Activated T-cell treated with anti-CD3 and anti-CD28 coated beads for 24 hours (primary cell): ENCODE results near the gene SASH1.

Experiments used
- DNase-seq: peaks from one replicate; pipeline ENCODE4 v3.0.0-alpha.2; 2020; ENCODE audit warnings: low read depth

Gene SASH1

DNA sequence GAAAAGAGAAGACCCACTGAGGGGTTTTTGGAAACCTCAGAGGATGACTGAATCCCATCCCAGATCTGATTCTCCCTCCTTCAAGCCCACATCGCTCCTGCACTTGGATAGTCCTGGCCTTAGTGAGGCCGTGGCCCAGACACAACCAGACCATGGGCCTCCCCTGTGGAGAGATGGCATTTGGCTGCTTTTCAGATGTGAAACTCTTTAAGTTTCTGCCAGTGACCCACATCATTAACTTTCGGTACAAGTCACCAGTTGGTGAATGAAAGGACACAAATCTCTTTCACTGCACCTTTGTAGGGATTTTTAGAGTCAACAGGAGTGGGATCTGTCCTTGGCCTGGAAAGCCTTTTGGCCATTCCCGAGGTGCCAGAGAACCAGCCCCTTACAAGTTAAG is 116.6 kb downstream of the SASH1 start:
- no peak for DNase-seq

DNA sequence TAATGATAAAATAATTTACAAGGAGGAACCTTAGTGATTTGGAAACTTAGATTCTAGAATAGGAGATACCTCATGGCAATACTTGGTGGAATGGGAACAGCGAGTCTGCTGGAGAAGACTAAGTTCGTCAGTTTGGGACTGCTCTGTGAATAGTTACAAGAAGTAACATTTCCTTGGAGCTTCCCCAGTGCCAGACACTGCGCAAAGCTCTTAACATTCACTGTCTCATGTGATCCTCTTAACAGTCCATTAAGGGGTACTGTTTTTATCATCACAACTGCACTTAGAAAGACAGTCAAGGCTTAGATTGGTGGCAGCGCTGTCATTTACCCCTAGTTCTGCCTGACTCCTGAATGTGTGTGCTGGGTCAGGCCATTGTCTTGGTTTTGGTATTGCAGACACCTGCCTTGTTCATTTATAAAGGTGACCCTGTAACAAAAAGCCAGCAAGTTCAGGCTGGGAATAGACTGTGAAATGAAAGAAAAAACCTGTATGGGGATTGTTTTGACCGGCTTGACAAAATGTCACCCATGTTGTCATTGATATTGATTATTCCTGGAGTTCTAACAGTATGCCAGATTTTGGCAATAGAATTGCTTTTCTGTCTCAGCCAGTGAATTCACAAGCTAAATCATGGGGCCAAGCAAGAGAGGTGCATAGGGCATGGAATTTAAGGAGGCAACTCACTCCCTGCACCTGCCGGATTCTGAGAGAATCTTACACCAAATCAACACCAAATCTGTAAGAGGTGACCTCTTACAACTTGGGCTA is 118.4 kb downstream of the SASH1 start:
- no peak for DNase-seq

DNA sequence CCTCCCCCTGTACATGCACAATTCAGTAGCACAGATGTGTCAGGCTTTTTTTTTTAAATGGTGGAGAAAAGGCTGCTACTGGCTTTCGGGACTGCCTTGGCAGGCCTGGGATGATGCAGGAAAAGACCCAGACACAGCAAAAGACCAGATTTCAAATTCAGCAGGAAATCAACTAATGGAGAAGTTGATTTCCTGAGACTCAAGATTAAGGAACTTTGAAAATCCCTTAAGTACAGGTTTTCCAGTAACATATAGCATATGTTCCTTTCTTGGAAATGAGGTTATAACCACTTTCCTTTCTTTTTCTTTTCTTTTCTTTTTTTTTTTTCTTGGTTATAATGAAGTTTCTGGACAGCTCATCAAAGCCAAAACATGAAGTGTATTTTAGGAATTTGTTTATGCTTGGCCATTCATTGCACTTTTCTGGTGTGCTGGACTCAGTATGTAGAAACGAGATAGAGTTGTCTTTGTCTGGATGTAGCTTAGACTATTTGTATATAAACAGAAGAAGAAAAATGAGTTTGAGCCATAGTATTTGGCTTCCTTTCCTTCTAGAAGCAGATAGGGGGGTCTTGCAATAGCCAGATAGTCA is 119.4 kb downstream of the SASH1 start:
- no peak for DNase-seq

DNA sequence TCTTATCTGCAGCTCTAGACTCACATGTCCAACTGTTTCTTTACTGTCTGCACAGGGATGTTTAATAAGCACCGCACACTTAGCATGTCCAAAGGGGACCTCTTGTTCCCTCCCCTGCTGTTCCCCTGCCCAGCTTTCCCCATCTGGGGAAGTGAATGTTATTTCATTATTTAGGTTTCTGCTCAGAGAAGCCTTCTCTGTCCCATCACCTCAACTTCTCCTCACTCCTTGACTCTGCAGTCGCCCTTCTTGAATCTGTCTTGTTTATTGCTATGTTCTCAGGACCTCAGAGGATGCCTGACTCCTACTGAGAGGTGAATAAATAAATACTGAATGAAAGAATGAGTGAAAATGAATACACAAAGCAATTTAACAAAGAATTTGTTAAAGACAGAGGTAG is 121.0 kb downstream of the SASH1 start:
- DNase-seq: no peak

DNA sequence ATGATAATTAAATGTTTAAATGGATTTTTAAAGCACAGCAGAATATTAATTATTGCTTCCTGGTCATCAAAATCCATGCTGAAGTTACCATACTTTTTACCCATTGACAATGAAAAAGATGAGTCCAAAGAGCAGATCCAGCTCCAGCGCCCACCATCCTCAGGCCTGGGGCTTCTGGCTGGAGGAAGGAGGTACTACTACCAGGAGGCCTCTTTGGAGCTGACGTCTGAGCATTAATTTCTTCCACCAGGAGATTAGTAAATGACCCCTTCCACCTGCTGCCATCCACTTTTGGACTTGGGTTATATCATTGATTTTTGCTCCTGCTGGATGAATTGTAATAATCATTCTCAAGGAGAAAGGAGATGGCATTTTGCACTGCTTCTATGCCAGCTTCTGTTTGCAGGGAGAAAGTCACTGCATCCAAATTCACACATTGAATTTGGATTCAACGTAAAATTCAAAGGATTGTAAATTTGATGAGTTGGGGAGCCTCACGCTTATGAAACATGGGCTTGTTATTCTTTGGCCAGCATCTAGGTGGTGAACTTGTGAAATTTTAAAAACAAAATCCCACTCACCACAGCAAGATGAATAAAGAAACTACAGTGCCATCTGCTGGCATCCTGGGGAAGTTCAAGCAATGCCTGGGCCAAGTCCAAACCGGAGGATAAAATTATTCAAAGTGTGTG is 121.8 kb downstream of the SASH1 start:
- peak; percentile 30 for DNase-seq

DNA sequence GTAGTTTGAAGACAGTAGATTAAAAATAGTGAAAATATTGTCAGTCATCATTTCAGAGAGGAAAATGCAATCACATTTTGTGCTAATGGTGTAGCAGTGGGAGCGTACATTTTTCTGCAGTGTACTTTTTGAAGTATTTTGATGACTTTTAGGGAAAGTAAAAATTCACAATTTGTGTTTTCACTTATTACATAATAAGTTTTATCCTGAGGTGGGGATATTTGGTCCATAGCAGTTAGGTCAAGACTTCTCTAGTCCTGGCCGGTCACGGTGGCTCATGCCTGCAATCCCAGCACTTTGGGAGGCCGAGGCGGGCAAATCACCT is 122.3 kb downstream of the SASH1 start:
- no peak for DNase-seq

DNA sequence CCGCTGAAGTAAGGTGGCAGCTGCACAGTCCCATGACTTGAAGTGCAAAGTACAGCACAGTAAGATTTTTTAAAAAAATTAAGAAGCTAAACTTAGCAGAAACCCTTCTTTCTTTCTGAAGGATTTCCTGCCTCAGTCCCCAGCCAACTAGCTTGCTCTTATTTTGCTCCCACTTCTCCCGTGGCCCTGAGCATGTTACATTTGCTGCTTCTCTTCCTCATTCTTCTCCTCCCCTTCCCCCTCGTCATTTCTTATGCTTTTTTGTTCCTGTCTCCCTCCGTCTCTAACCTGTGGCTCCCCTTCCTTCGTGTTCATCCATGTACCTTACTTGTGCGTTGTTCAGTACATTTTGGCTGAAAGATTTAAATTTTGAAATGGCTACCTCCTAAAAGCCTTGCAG is 123.0 kb downstream of the SASH1 start:
- DNase-seq: no peak

DNA sequence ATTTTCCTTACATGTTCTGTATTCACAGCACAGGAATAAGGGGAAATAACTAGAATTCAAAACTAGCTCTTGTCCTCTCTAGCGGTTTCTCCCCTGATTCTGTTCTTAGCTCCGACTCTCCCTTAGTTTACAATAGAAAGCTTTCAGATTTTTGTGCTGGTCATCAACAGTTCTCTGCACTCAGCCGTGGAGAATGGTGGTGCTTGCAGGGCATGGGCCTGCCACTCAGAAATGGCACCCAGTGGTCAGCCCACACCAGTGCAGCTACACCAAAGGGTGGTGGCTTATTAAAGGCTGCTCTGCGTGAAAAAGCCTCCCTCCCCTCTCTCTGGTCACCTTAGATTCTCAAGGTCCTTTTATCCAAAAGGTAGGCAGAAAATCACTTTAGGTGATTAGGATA is 123.5 kb downstream of the SASH1 start:
- DNase-seq: no peak

DNA sequence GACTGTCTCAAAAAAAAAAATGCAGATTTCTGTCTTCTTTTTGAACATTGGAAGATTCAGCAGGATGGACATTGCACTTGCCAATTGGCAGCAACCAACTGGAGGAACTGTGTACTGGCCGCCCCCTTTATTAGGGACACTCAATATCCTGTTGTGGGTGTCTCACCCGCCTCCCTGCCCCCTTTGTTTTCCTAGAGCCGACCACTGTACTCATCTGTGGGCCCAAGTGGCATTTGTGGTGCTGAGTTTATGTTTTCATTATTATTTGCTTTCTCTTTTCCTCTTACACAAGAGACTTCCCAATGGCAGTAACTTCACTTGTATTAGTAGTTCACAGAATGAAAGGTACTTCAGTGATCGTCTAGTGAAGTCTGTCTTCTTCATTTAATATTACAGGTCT is 125.3 kb downstream of the SASH1 start:
- DNase-seq: no peak

DNA sequence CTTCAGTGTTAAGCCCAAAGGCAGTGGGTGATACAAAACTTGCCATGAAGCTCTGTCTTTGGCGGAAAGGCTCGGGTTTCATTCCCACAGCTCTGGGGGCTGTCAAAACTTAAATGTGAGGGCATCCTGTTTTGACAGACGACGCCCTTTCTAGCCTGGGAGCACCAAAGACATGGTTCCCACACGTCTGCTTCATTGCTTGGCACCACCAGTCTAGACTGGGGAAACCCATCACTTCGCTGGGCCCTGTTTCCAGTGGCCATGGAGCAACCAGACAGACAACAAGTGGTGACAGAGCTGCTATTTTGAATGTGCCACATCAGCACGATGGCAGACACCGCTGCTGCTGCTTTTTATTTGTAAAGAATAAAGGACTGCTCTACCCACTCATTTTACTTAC is 127.5 kb downstream of the SASH1 start:
- no peak for DNase-seq

DNA sequence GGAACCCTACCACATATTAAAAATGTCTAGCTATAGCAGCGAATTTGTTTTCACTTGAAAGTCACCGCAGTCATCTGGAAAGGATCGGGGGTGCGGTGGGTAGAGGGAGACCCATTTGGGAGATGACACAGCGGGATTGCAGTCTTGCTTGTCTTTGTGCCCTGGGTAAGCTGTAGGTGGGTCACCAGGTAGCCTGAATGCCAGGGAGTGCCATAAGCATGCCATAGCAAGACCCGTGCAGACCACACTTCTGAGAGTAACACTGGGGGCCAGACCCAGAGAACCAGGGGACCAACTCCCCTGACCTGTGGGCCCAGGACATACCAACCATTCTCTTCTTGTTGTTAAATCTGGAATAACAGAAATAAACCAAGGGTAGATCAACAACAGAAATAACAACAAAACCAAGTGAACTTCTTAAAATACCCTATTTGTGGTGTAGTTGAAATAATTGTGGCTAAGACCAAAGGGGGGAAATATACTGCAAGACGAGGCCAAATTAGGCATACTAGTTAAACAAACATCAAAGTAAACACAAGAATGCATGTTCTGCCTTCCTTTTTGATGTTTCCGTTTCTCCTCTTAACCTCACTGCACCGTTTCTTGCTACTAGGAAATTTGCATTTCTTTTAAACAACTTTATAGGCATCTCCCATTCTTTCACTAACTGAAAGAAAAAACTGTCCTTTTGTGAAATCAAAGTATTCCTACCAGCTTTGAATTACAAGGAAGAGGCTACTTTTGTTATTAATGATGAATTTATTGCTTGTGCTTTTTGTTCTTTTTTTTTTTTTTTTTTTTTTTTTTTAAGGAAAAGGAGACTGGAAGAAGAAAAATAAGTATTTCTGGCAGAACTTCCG is 128.2 kb downstream of the SASH1 start:
- no peak for DNase-seq

DNA sequence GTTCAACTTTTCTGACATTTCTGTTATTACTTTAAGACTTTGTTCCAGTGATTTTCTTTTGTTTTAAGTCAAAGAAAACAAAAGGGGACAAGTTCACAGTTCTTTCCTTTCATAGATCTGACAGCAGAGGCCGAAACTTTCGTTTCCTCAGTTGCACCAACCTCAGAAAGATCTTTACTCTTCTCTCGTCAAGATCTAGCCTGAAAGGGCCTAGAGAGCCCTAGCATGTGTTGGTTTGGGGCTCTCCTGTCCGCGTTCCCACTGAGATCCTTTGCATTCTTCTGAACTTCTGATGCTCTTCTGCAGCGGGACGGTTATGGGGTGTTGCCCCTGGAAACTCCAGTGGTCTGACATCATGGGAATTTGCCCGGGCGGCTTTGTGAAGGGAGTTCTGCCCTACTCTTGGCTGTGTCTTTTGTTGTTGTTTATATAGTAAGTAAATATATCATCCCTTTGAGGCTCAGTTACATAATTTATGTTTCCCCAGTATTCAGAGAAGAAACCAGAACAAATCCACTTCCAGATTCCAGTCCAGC is 129.1 kb downstream of the SASH1 start:
- no peak for DNase-seq

DNA sequence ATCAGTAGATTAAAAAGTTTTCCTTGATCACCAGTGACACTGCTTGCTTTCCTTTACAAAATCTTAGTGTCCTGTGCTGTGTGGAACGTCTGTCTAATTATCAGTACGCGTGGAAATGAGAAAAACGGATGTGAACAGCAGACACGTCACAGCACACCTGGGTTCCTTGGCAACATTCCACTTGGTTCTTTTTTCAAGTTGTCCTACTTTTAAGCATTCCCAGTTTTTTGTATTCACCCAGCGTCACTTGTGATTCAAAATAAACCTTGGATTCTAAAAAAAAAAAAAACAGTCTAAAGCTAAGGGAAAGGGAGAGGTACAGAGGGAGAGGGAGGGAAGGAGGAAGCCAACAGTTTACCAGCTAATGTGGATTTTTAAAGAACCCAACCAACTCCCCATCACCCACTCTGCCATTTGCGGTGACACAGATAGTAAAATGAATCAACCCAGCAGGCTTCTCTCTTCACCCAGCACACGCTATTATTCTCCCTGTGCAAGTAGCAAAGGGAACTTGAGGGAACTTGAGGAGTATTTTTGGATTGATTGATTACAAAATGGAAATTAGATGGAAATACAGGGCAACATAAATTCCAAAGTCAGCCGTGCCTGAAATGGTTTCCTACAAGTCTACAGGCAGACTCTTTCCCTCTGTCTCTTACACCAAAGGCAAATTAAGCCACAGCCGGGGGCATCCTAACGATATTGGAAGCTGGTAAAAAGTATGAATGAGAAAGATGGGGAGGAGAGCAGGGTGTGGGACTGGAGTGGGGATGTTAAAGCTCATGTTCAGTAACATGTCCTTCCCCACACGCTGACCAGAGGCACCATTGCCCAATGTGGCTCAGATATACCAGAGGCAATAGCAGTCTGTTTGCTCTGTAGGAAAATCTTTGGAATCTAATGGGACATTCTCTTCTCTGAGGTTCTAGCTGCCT is 129.8 kb downstream of the SASH1 start:
- DNase-seq: no peak

DNA sequence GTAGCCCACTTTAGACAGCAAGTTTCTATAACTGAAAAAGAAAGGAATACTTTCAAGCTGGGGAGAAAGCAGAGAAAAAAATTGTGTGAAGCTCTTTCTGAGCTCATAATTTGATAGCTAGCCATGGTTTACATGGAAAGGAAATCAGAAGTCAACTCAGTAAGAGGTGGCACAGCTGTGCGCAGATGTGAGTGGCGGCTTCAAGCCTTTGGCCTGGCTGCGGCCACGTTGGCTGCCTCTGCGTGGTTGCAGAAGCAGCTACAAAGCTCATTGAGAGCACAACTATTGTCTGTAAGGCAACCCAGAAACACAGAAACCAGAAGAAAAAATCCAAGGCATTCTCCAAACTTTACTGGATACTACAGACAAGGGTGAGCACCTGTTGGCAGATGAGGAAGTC is 136.9 kb downstream of the SASH1 start:
- no peak for DNase-seq

DNA sequence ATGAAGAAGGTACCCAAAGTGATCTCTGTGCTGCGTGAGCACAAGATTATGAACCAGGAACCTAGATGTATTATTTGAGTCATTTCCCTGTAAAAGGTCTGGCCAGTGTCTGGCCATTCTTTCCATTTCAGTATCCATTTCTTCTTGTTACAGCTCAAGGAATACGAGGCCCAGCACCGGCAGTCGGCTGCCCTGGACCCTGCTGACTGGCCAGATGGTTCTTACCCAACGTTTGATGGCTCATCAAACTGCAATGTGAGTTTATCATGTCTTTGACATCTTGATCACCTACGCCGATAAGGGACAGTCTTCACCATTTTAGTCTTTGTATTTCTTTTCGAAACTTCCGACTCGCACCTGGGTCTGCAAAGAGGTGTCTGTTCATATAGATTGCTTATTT is 144.8 kb downstream of the SASH1 start:
- no peak for DNase-seq

DNA sequence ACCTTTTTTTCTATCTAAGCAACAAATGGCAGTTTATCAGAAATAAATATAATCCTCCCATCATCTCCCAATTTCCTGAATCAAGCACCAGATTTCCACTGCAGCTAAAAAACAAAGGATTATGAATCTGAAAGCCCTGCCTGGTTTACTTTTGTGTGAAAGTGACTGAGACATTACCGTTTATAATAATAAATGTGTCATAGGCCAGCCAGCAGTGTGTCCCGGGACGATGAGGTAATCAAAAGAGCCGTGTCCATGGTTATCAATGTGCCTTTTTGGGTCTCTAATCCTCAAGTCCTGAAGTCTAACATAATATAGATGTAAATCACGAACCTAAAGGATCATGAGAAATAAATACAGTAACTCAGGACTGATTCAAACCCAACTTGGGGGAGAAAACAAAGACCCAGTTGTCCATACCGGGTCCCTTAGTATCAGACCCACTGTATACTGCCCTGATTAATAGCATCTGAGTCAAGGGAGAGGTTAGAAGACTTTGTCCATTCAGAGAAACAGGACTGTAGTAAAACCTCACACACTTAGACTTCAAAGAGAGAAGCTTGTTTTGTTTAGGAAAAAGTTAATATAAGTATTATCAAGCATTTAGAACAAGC is 149.1 kb downstream of the SASH1 start:
- DNase-seq: no peak

DNA sequence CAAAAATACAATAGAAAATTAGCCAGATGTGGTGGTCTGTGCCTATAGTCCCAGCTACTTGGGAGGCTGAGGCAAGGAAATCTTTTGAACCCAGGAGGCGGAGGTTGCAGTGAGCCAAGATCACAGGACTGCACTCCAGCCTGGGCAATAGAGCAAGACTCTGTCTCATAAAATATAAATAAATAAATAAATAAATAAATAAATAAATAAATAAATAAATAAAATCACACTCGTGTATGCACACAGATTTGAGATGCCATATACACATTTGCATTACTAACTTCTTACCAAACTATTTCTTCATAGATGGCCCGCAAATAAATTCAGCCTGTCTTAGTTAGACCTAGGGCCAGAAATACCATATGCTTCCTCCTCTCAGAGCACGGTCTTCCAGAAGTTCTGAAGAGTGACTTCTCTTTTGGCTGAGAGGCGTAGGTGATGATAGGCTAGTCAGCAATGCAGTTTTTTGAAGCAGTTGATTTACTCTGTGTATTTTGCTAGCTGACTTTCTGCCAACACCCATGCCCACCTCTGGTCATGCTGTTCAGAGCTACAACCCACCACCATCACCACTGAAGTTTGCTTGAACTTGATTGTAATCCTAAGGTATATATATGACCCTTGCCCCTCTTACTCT is 150.1 kb downstream of the SASH1 start:
- no peak for DNase-seq

DNA sequence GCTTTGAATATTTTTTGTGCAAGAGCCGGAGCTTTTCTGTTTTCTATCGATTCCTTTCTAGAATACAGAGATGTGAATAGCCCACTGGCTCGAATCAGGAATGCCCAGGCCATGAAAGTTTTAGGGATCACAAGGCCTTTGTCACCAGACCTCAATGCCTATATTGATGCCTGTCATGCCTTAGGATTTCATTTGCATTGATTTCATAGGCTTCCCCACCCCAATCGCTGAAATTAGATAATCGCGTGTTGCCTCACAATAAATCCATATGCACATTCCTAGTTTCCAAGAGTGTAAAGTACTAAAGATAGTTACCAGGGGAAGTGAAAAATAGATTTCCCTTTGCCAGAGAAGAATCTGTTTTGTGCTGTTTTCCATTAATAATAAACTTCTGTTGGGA is 150.8 kb downstream of the SASH1 start:
- no peak for DNase-seq

DNA sequence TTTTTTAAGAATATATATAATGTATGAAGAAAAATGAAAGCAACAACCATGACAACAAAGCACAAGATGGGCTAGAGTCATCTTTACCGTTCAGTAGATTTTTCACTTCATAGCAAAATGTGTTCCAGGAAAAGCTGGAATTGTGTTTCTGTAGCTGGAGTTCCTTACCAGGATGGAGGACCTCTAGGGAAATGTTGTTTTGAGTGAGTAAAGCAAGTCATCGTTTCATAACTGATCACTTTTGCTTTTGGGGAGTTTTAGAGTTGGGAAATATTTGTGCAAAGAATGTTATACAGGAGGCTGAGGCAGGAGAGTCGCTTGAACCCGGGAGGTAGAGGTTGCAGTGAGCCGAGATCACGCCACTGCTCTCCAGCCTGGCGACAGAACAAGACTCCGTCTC is 151.6 kb downstream of the SASH1 start:
- DNase-seq: no peak

DNA sequence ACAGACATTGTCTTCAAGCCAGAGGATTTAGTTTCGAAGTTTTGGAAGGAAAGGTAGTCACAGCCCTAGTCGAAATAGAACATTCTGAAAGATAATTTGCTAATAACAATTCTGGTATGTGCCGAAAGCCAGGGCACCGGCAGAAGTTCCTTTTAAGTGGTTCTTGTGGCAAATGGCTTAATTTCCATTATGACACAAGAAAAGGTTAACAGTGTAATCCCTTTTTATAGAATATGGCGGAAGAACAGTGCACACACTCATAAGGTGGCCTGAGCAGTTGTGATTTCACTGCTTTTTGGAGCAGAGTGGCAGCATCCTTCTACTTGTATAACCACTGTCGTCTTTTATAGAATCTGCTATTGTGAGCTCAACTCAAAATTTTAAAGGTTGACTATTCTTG is 152.4 kb downstream of the SASH1 start:
- no peak for DNase-seq
